ENCODE results near the gene APEH. TPM values are rescaled to one million over a fixed set of nuclear protein-coding genes. Genes with fewer than 3 reads are reported as not detected.

The APEH gene
- 100 to 1,000 TPM in 3 of 4 donors, 10 to 100 TPM in 1; 53.9 to 151 (median 116) TPM for total RNA-seq

DNA sequence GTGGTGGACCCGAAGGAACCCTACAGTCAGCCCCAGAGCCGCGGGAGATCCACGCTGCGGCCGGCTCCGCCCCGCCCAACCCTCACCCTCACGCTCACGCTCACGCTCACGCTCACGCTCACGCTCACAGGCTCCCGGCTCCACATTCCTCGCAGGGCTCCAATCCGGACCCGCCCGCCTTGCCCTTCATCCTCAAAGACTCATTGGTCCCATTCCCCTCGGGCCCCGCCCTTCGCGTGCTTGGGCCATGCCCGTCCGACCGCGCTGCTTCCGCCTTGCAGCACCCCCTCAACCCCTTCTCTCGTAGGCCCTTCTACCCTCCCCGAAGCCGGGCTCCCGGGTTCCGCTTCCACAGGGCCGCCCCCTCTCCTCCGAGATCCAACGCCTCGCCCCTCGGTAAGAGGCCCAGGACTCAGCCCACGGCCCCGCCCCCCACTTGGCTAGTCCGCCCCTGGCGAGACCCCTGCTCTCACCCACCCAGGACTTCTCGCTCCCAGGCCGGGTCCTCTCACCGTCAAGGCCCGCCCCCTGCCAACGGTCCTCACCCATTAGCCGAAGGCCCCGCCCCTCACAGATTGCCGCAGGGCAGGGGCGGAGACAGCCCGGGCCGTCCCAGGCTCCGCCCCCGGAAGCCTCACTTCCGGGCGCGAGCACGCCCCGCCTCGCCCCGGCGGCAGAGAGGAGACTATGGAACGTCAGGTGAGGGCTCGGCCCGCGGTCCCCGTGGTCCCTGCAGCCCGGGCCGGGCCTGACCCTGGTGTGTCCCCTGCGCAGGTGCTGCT is at the start of gene APEH:
Gene APEH, plus strand, starts transcription at position 637 of the 782 bp plus-strand sequence. Its CDS starts 51 bp downstream, at position 688.
- DNase-seq: peak; percentile 98
- Histone ChIP-seq H3K27ac (peak within 1 kb of the TSS; percentile 91 to 96 (median 92)), H3K9me3 (no peaks in the 10 kb centered on the region), H3K27me3 (no peaks in the 10 kb centered on the region), H3K36me3 (peaks cover 0 to 21% (median 2%) of the 10 kb centered on the region in 4 donors), H3K4me1 (peaks cover 9 to 16% (median 12%) of the 10 kb centered on the region in 4 donors), H3K4me3 (peak within 1 kb of the TSS; percentile 60 to 90 (median 88))
- in situ Hi-C loops (cut with MboI; ENCODE audit: low pct_ligation_motif_present in 1 of 4, low pct_unique_long_range_greater_than_20kb in 1 of 4, low sequenced_read_pairs in 3 of 4) (loop anchor here in 3 of 4 donors (5.0 to 10.0 kb wide), 3 partner anchors 129 to 139 kb away; no protein-coding TSS in a partner anchor), intact Hi-C loops (cut with DNase I; ENCODE audit: low total_unique reads) (loop anchor here (5.0 kb wide), 1 partner anchor 132 kb away; no protein-coding TSS in a partner anchor)
- TF ChIP-seq POLR2A (IDR thresholded peaks at IDR 0.05): peak; percentile 93
- TF ChIP-seq EP300 (IDR thresholded peaks at IDR 0.05; ENCODE audit: low read depth): no peak
- TF ChIP-seq, protein P1, sequence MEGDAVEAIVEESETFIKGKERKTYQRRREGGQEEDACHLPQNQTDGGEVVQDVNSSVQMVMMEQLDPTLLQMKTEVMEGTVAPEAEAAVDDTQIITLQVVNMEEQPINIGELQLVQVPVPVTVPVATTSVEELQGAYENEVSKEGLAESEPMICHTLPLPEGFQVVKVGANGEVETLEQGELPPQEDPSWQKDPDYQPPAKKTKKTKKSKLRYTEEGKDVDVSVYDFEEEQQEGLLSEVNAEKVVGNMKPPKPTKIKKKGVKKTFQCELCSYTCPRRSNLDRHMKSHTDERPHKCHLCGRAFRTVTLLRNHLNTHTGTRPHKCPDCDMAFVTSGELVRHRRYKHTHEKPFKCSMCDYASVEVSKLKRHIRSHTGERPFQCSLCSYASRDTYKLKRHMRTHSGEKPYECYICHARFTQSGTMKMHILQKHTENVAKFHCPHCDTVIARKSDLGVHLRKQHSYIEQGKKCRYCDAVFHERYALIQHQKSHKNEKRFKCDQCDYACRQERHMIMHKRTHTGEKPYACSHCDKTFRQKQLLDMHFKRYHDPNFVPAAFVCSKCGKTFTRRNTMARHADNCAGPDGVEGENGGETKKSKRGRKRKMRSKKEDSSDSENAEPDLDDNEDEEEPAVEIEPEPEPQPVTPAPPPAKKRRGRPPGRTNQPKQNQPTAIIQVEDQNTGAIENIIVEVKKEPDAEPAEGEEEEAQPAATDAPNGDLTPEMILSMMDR (IDR thresholded peaks at IDR 0.05): peak in 1 of 5 experiments; percentile 23
- peak; percentile 74 to 96 (median 91) for TF ChIP-seq POLR2AphosphoS5 (IDR thresholded peaks at IDR 0.05)
- 0% methylated on average over 34 of the region's 71 CpGs; no CpG with 5 or more reads in 1 of the 2 donors for WGBS, 2 donors (ENCODE audit: low coverage in 1 of 2)

DNA sequence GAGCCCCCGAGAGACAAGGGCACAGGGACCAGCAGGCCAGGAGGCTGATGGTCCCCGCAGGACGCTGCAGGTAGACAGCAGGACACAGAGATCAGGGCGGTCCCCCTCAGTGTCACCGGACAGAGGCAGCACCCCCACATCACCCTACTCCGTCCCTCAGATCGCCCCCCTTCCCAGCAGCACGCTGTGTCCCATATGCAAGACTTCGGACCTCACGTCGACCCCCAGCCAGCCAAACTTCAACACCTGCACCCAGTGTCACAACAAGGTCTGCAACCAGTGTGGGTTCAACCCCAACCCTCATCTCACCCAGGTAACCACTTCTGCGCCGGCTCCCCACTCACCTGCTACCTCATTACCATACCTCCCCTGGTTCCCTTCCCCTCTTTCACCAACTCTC is 49.1 kb upstream of the APEH start:
- no peaks in the 10 kb centered on the region for H3K9me3 ChIP-seq
- no peaks in the 10 kb centered on the region for H3K4me1 ChIP-seq
- no peak for DNase-seq
- WGBS, 2 donors (ENCODE audit: low coverage in 1 of 2): 91 to 98% methylated on average over 7 to 13 of the region's 13 CpGs
- in situ Hi-C loops (cut with MboI; ENCODE audit: low pct_ligation_motif_present in 1 of 4, low pct_unique_long_range_greater_than_20kb in 1 of 4, low sequenced_read_pairs in 3 of 4) (no loop called here), intact Hi-C loops (cut with DNase I; ENCODE audit: low total_unique reads) (no loop called here)
- no peaks in the 10 kb centered on the region for H3K36me3 ChIP-seq
- H3K4me3 ChIP-seq: no peak overlapping the region
- TF ChIP-seq, protein P1 (IDR thresholded peaks at IDR 0.05): no peak
- TF ChIP-seq POLR2A (IDR thresholded peaks at IDR 0.05): no peak
- no peak for TF ChIP-seq EP300 (IDR thresholded peaks at IDR 0.05; ENCODE audit: low read depth)
- no peak for TF ChIP-seq POLR2AphosphoS5 (IDR thresholded peaks at IDR 0.05)
- no peak overlapping the region for H3K27ac ChIP-seq
- H3K27me3 ChIP-seq: no peaks in the 10 kb centered on the region

DNA sequence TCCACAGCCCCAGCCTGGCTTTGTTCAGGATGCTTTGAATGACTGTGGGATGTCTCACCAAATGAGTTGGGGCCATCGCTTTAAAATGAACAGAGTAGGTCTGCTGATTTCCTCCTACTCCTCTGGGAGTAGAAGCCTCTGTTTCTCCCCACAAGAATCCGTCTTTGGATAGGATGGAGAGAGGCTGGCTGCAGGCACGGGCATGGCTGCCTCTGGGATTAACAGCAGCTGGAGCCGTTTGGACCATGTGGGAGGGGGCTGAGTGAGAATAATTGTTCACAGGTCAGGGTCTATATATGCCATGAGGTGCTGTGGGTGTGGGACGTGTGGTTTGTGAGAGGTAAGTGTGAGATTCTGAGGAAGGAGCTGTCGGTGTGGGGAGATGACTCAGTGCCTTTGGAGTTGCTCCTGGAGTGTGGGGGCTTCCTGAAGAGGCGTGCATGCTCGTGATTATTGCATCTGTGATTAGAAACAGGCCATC is 48.0 kb upstream of the APEH start:
- H3K9me3 ChIP-seq: no peaks in the 10 kb centered on the region
- intact Hi-C loops (cut with DNase I; ENCODE audit: low total_unique reads) (no loop called here), in situ Hi-C loops (cut with MboI; ENCODE audit: low pct_ligation_motif_present in 1 of 4, low pct_unique_long_range_greater_than_20kb in 1 of 4, low sequenced_read_pairs in 3 of 4) (no loop called here)
- H3K36me3 ChIP-seq: no peaks in the 10 kb centered on the region
- no peak for TF ChIP-seq POLR2A (IDR thresholded peaks at IDR 0.05)
- no peak for TF ChIP-seq EP300 (IDR thresholded peaks at IDR 0.05; ENCODE audit: low read depth)
- no peak for TF ChIP-seq POLR2AphosphoS5 (IDR thresholded peaks at IDR 0.05)
- TF ChIP-seq, protein P1 (IDR thresholded peaks at IDR 0.05): no peak
- H3K4me3 ChIP-seq: no peak overlapping the region
- 53 to 55% methylated on average over 4 to 8 of the region's 8 CpGs for WGBS, 2 donors (ENCODE audit: low coverage in 1 of 2)
- H3K4me1 ChIP-seq: no peaks in the 10 kb centered on the region
- no peak overlapping the region for H3K27ac ChIP-seq
- no peaks in the 10 kb centered on the region for H3K27me3 ChIP-seq
- DNase-seq: no peak

DNA sequence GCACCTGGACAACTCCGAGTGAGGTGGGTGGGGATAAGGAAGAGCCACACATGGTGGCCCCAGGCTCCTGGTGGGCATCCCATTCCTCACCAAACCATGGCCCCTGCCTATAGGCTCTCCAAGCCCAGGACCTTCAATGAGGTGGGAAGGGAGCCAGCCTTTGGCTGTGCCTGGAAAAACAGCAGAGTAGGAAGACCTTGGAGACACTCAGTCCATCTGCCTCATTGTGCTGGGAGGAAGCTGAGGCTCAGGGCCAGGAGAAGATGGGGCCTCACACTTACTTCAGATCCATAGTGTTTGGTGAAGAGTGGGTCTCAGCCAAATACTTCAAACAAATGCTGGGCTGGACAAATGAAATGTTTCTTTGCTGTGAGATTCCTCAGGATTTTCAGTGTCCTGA is 47.4 kb upstream of the APEH start:
- TF ChIP-seq EP300 (IDR thresholded peaks at IDR 0.05; ENCODE audit: low read depth) (no peak), POLR2AphosphoS5 (IDR thresholded peaks at IDR 0.05) (no peak), POLR2A (IDR thresholded peaks at IDR 0.05) (no peak)
- TF ChIP-seq, protein P1 (IDR thresholded peaks at IDR 0.05): no peak
- H3K36me3 ChIP-seq: no peaks in the 10 kb centered on the region
- H3K4me3 ChIP-seq: no peak overlapping the region
- no peaks in the 10 kb centered on the region for H3K27me3 ChIP-seq
- no peak for DNase-seq
- intact Hi-C loops (cut with DNase I; ENCODE audit: low total_unique reads): no loop called here
- no peaks in the 10 kb centered on the region for H3K9me3 ChIP-seq
- in situ Hi-C loops (cut with MboI; ENCODE audit: low pct_ligation_motif_present in 1 of 4, low pct_unique_long_range_greater_than_20kb in 1 of 4, low sequenced_read_pairs in 3 of 4): no loop called here
- 90% methylated on average over 1 of the region's 1 CpG; no CpG with 5 or more reads in 1 of the 2 donors for WGBS, 2 donors (ENCODE audit: low coverage in 1 of 2)
- H3K27ac ChIP-seq: no peak overlapping the region
- no peaks in the 10 kb centered on the region for H3K4me1 ChIP-seq

All from transverse colon (tissue), 4 donors.